ENCODE results near the gene C9orf153. TPM values are rescaled to one million over a fixed set of nuclear protein-coding genes. Genes with fewer than 3 reads are reported as not detected.

Gene C9orf153
- total RNA-seq, 1 experiment from 2014 or later: not detected

- TF ChIP-seq SRF (IDR thresholded peaks at IDR 0.05; ENCODE audit: low read depth): no peak
- no peak for TF ChIP-seq JUND (IDR thresholded peaks at IDR 0.05)
Measured at GRCh38 chr9:86262492-86262891, 3.0 kb upstream of the C9orf153 start (continued).

- CTCF ChIA-PET: interaction anchor here (1.0 kb wide), 1 partner anchor 55 kb away, joined by 3 read pairs; no protein-coding TSS in a partner anchor
Measured at GRCh38 chr9:86257391-86257790, 2.1 kb downstream of the C9orf153 start.

DNA sequence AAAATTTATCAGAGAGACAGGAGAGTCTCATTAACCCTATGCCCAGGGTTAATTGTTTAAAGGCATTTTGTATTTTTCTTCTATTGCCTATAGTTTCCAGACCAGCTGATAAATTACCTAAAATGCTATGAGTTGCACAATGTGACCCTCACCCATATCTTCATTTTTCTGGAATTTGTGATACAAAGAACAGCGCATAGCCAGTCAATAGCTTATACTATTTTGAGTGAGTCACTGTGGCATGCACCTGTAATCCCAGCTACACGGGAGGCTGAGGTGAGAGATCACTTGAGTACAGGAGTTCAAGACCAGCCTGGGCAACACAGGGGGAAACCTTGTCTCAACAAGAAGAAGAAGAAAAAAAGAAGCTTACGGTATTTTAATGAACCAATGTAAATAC lies 2.8 kb downstream of the C9orf153 start:
- Histone ChIP-seq H3K27me3 (ENCODE audit: insufficient read depth, low read length) (no peaks in the 10 kb centered on the region), H4K20me1 (ENCODE audit: insufficient read depth) (no peaks in the 10 kb centered on the region), H3K9ac (ENCODE audit: low read length) (no peak overlapping the region), H3K4me2 (ENCODE audit: low read length) (no peak overlapping the region), H3K36me3 (ENCODE audit: control insufficient read depth in 1 of 2, insufficient read depth in 2 of 2, low read length in 2 of 2) (no peaks in the 10 kb centered on the region), H3K4me1 (ENCODE audit: control insufficient read depth in 1 of 2, insufficient read depth in 2 of 2, low read length in 2 of 2) (no peaks in the 10 kb centered on the region), H3K27ac (ENCODE audit: low read depth, low read length) (no peak overlapping the region), H3K9me3 (ENCODE audit: control insufficient read depth in 1 of 2, insufficient read depth in 1 of 2, low read depth in 1 of 2, low read length in 2 of 2) (no peaks in the 10 kb centered on the region), H3K9me2 (ENCODE audit: insufficient read depth) (no peaks in the 10 kb centered on the region), H2AFZ (ENCODE audit: low read depth, low read length, poor library complexity, severe bottlenecking) (no peak overlapping the region), H3K4me3 (replicated peaks in 1 of 2; ENCODE audit: low read depth in 1 of 2, low read length in 2 of 2) (no peak overlapping the region), H3K79me2 (ENCODE audit: insufficient read depth, low read length) (no peaks in the 10 kb centered on the region)
- intact Hi-C loops (cut with micrococcal nuclease): no loop called here
- DNase-seq (ENCODE audit: low read depth, low spot score): no peak
- no TSS peak for BruUV-seq (replicated peaks)
- ChIA-PET RAD21 (ENCODE audit: low non-redundant PET in 1 of 2, low total read pairs in 2 of 2, uncharacterized antibody in 2 of 2, unreplicated experiment in 2 of 2) (no interaction called here), CTCF (interaction anchor here (1.0 kb wide), 1 partner anchor 55 kb away, joined by 3 read pairs; no protein-coding TSS in a partner anchor), POLR2A (no interaction called here)
- no peak for ATAC-seq
- no peak for TF ChIP-seq SRF (IDR thresholded peaks at IDR 0.05; ENCODE audit: low read depth)
- no peak for TF ChIP-seq FOSL1 (IDR thresholded peaks at IDR 0.05; ENCODE audit: low read depth)
- TF ChIP-seq EZH2phosphoT487 (IDR thresholded peaks at IDR 0.05; ENCODE audit: borderline replicate concordance): no peak
- TF ChIP-seq TCF7L2 (IDR thresholded peaks at IDR 0.05; ENCODE audit: borderline replicate concordance, extremely low read depth, insufficient read depth, insufficient read length): no peak
- no peak for TF ChIP-seq CBX3 (IDR thresholded peaks at IDR 0.05; ENCODE audit: low read depth)
- TF ChIP-seq YY1 (IDR thresholded peaks at IDR 0.05; ENCODE audit: extremely low read depth, insufficient replicate concordance, low read depth, low read length): no peak
- TF ChIP-seq, protein P1, sequence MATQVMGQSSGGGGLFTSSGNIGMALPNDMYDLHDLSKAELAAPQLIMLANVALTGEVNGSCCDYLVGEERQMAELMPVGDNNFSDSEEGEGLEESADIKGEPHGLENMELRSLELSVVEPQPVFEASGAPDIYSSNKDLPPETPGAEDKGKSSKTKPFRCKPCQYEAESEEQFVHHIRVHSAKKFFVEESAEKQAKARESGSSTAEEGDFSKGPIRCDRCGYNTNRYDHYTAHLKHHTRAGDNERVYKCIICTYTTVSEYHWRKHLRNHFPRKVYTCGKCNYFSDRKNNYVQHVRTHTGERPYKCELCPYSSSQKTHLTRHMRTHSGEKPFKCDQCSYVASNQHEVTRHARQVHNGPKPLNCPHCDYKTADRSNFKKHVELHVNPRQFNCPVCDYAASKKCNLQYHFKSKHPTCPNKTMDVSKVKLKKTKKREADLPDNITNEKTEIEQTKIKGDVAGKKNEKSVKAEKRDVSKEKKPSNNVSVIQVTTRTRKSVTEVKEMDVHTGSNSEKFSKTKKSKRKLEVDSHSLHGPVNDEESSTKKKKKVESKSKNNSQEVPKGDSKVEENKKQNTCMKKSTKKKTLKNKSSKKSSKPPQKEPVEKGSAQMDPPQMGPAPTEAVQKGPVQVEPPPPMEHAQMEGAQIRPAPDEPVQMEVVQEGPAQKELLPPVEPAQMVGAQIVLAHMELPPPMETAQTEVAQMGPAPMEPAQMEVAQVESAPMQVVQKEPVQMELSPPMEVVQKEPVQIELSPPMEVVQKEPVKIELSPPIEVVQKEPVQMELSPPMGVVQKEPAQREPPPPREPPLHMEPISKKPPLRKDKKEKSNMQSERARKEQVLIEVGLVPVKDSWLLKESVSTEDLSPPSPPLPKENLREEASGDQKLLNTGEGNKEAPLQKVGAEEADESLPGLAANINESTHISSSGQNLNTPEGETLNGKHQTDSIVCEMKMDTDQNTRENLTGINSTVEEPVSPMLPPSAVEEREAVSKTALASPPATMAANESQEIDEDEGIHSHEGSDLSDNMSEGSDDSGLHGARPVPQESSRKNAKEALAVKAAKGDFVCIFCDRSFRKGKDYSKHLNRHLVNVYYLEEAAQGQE (IDR thresholded peaks at IDR 0.05; ENCODE audit: low read depth): no peak
- TF ChIP-seq JUND (IDR thresholded peaks at IDR 0.05): no peak
- TF ChIP-seq ZFX (IDR thresholded peaks at IDR 0.05): no peak
- TF ChIP-seq SP1 (IDR thresholded peaks at IDR 0.05; ENCODE audit: low read depth): no peak
- TF ChIP-seq CEBPB (IDR thresholded peaks at IDR 0.05; ENCODE audit: low read depth): no peak

More at GRCh38 chr9:86257391-86257790, 2.1 kb downstream of the C9orf153 start:
- DNase-seq (ENCODE audit: low read depth, low spot score) (no peak), ATAC-seq (no peak)
- RAD21 ChIA-PET (ENCODE audit: low non-redundant PET in 1 of 2, low total read pairs in 2 of 2, uncharacterized antibody in 2 of 2, unreplicated experiment in 2 of 2): no interaction called here
- no peak overlapping the region for H3K4me2 ChIP-seq (ENCODE audit: low read length)
- TF ChIP-seq SRF (IDR thresholded peaks at IDR 0.05; ENCODE audit: low read depth): no peak
- TF ChIP-seq ELF1 (IDR thresholded peaks at IDR 0.05; ENCODE audit: borderline replicate concordance, low read depth): no peak
- TF ChIP-seq, protein P2, sequence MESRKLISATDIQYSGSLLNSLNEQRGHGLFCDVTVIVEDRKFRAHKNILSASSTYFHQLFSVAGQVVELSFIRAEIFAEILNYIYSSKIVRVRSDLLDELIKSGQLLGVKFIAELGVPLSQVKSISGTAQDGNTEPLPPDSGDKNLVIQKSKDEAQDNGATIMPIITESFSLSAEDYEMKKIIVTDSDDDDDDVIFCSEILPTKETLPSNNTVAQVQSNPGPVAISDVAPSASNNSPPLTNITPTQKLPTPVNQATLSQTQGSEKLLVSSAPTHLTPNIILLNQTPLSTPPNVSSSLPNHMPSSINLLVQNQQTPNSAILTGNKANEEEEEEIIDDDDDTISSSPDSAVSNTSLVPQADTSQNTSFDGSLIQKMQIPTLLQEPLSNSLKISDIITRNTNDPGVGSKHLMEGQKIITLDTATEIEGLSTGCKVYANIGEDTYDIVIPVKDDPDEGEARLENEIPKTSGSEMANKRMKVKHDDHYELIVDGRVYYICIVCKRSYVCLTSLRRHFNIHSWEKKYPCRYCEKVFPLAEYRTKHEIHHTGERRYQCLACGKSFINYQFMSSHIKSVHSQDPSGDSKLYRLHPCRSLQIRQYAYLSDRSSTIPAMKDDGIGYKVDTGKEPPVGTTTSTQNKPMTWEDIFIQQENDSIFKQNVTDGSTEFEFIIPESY (IDR thresholded peaks at IDR 0.05; ENCODE audit: extremely low read depth, insufficient replicate concordance, low read length): no peak
- no peak for TF ChIP-seq FOSL1 (IDR thresholded peaks at IDR 0.05; ENCODE audit: low read depth)
- TF ChIP-seq TCF7L2 (IDR thresholded peaks at IDR 0.05; ENCODE audit: borderline replicate concordance, extremely low read depth, insufficient read depth, insufficient read length): no peak
- no peaks in the 10 kb centered on the region for H3K27me3 ChIP-seq (ENCODE audit: insufficient read depth, low read length)
- no peak overlapping the region for H3K9ac ChIP-seq (ENCODE audit: low read length)
- H3K4me3 ChIP-seq (replicated peaks in 1 of 2; ENCODE audit: low read depth in 1 of 2, low read length in 2 of 2): no peak overlapping the region
- H3K36me3 ChIP-seq (ENCODE audit: control insufficient read depth in 1 of 2, insufficient read depth in 2 of 2, low read length in 2 of 2): no peaks in the 10 kb centered on the region
- no peaks in the 10 kb centered on the region for H3K9me3 ChIP-seq (ENCODE audit: control insufficient read depth in 1 of 2, insufficient read depth in 1 of 2, low read depth in 1 of 2, low read length in 2 of 2)
- H2AFZ ChIP-seq (ENCODE audit: low read depth, low read length, poor library complexity, severe bottlenecking): no peak overlapping the region
- POLR2A ChIA-PET: no interaction called here
- H4K20me1 ChIP-seq (ENCODE audit: insufficient read depth): no peaks in the 10 kb centered on the region
- H3K9me2 ChIP-seq (ENCODE audit: insufficient read depth): no peaks in the 10 kb centered on the region
- H3K4me1 ChIP-seq (ENCODE audit: control insufficient read depth in 1 of 2, insufficient read depth in 2 of 2, low read length in 2 of 2): no peaks in the 10 kb centered on the region
- no TSS peak for BruUV-seq (replicated peaks)
- H3K79me2 ChIP-seq (ENCODE audit: insufficient read depth, low read length): no peaks in the 10 kb centered on the region
- intact Hi-C loops (cut with micrococcal nuclease): no loop called here
- H3K27ac ChIP-seq (ENCODE audit: low read depth, low read length): no peak overlapping the region

Measured in HCT116 (cell line).